DMS79 treated with DMSO at 0.1 percent for 48 hours (cell line): Measurements from ENCODE around the gene CST11.
"Not testable (repeated sequence)": the region's sequence is repeated elsewhere in the genome, so short reads cannot be mapped to it uniquely, and the experiment has no call there.

Experiments
- DNase-seq: peaks from one replicate; lab custom pipeline; 2025; lab: John Stamatoyannopoulos, UW

The CST11 gene, protein sequence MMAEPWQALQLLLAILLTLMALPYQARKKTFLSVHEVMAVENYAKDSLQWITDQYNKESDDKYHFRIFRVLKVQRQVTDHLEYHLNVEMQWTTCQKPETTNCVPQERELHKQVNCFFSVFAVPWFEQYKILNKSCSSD

DNA sequence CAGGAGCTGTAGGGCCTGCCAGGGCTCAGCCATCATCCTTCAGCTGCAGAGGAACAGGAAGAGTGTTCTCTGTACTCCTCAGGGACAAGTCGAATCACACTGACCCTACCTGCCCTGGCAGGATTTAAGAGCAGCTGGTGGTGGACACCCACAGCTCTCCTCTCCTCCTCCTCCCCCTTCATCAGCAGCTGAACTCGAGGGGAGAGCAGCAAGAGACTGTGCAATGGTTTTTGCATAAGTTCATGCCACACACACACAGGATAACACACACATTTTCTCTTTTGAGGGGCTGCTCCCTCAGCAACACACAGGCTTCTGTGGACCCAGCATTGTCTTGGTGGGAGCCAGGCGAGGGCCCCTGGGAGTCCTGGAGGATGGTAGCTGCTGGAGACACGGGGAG, at the start of gene CST11:
CST11 (minus strand) TSS at position 101 of the 400 bp plus-strand sequence; CDS start at position 36, 65 bp downstream.
- no peak for DNase-seq

DNA sequence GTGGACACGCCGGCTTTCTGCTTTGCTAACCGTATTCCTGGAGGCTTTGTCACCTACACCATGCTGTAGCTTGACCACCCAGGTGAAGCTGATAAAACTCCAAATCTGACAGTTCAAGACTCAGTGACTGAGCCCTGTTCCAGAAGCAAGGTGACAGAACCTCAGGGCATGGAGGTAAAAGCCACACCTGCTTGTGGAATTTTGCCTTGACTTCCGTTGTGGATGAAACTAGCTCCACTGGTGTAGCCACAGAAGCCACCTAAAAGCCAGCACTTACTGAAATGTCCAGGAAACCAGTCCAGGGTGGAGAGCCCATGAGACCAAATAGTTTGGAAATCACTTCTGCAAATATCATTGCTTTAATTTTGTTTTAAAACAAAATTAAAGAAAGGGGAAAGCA, 49.2 kb upstream of the CST11 start:
- DNase-seq, result no peak

DNA sequence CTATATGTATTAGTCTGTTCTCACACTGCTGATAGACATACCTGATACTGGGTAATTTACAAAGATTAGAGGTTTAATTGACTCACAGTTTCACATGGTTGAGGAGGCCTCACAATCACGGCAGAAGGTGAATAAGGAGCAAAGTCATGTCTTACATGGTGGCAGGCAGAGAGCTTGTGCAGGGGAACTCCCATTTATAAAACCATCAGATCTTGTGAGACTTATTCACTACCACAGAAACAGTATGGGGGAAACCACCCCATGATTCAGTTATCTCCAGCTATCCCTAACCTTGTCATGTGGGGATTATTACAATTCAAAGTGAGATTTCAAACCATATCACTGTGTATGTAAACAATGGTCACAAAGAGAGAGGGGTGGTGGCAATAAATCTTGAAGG, 44.9 kb upstream of the CST11 start:
- DNase-seq, result no peak

DNA sequence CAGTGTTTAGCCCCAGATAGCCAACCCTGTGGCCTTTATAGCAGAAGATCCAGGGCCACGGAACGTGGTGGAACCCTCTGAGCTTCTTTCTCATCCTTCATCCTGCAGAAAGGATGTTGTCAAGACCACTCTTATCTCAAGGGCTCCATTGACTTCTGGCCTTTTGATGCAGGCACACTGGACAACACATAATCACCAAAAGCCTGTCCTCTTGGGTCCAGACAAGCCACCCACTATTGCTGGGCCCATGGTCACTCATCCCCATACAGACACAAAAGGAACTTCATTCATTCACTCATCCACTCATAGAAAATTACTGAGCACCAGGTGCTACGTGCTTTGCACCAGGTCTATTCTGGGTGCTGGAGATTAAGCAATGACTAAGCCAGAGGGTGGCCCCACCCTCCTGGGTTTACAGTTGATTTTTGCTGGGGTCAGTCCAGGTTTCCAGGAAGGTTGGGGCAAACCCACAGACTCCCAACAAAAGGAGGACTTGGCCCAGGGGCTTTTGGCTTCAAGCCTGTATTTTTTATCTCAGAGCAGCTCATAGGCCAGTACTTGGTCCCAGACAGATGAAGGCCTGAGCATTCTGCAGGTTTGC, 40.6 kb upstream of the CST11 start:
- DNase-seq, result no peak

DNA sequence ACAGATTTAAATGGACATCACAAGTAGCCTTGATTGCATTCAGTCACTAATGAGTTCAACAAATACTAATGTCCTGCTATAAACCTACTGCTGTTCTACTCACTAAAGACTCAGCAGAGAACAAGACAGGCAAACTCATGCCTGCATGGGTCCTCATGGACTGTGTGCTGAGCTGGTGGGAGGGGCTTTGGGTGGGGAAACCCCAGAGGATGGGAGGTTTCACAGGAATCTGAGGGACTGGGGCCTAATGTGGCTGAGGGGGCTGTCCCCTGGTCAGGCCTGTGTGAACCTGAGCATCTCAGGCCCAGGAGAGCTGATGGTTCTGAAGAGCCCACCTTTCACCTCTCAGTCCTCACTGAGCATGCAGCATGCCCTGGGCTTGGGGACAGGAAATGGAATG, 39.6 kb upstream of the CST11 start:
- no peak for DNase-seq

DNA sequence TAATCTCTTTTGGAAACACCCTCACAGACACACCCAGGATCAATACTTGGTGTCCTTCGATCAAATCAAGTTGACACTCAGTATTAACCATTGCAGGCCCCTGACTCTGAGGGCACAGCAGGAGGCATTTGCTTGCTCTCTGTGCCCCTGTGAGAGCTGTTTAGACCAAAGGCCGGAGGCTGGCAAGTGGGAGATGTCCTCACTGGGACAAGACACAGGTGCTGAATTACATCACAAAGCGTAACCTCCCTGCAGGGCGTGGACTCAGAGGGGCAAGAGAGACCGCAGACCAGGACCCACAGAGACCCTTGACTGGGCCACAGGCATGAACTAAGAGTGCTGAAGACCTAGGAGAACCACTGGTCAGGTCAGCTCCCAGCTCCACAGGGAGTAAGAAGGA, 38.1 kb upstream of the CST11 start, which contains the start of gene CST8:
CST8 (plus strand) TSS at position 301 of the 400 bp plus-strand sequence. CDS start 551 bp downstream, outside the sequence.
- no peak for DNase-seq

DNA sequence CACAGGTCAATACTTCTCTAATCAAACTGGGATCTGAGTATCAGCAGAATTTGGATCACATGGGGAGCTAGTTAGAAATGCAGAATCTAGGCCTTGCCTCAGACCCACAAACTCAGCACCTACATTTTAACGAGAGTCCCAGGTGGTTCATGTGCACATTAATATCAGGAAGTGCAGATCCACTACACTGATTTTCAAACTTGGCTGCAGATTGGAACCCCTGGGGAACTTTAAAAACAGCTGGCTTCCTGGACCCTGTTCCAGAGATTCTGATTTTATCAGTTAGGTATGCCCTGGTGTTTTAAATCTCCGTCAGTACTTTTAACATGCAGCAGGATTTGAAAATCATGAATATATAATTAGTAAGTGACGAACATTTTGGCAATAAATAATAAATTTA, 36.3 kb upstream of the CST11 start:
- DNase-seq, result no peak

DNA sequence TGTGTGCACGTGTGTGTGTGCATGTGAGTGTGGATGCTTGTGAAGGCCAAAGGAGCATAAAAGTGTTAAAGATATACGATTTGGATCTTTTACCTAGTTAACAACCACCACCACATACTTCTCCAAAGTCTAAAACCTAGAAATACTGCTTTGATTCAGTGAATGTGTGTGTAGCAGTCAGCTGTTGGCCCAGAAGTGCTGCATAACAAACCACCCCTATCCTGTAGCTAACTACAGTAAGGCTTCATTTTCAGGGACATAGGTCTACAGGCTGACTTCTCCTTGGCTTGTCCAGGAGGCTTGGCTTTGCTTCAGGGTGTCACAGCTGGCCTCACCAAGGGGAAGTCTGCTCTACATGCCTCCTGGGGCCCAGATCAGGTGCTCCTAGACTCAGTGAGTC, 35.8 kb upstream of the CST11 start:
- no peak for DNase-seq

DNA sequence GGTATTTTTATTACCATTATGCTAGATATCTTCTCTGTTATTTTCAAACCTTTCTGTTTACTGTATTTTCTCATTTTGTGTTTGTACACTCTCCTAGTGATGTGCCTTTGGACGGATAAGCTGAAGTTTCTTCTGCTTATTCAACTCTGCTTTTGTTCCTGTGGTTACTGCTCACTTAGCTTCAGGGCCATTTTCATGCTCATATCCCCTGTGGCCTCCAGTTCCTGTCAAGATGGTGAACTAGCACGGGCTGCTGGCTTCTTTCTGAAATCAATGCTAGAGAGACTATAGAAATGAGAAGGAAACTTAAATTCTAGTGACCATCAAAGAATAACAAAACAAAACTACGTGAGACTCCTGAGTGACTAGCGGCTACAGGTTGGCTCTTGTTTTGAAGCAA, 31.4 kb upstream of the CST11 start:
- DNase-seq, result no peak

DNA sequence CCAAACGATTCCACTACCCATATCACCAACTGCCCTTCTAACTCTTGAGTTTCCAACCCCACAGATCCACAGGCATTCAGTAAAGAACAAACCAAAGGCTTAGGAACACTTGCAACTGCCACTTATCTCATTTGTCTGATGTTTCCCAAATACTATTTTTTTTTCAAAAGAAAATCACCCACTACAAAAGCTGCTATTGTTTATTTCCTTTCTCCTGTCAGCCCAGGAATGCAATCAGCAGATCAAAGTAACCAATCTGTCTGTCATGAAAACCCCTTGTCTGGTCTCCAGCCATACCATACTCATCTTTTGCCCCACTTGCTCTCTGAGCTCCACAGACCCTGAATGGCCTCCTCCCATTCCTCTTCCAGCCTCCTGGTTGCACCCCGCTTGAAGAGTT, 29.5 kb upstream of the CST11 start:
- no peak for DNase-seq

DNA sequence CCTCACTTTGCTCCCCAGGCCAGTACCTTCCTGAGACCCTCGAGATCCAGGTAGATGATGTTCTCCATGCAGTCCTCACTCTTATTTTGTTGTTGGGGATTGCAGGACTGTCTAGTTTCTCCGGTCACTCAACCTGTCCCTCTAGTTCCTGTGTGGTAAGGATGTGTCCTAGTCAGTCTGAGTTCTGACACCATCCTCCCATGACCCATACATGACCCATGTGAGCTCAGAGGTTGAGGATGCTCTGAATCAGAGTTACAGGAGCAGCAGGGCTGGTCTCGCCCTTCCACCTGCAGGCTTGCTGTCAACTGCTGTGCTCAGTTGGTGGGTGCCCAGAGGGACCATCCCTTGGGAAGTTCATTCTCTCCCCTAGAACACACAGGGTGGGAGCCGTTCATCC, 26.4 kb upstream of the CST11 start:
- no peak for DNase-seq

DNA sequence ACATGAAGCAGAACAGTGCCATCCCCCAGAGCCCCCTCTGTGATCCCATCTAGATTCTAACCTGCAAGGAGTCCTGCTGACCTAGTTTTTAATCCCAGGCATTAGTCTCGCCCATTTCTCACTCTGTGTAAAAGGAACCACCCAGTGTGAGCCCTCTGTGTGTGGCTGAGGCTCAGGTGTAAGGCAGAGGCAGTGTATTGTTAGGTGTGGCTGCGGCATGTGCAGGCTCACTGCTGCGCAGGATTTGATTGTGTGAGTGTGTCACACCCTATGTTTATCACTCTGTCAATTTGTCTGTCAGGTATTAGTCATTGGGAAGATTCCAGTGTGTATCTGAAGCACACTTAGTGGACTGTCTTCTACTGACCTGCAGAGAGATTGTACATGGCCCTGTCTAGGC, 24.5 kb upstream of the CST11 start:
- no peak for DNase-seq

DNA sequence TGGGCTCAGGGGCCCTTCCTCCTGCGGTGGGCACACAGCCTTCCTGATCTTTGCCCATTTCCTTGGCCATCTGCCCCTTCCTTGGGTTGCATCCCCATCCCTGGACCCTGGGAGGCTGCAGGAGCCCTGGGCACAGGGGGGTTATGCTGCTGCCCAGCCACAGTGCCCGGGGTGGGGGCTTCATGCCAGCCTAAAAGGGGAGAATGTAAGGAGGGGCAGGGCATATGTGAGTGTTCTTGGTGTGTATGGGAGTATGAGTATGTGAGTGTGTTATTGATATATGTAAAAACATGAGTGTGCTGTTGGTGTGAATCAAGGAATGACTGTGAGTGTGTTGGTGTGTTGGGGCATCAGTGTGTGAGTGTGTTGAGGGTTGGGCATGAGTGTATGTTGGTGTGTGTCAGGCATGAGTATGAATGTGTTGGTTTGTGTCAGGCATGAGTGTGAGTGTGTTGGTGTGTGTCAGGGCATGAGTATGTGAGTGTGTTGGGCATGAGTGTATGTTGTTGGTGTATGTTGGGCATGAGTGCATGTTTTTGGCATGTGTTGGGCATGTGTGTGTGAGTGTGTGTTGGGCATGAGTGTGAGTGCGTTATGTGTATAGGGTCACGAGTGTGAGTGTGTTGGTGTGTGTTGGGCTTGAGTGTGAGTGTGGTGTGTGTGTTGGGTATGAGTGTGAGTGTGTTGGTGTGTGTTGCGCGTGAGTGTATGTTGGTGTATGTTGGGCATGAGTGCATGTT, 23.5 kb upstream of the CST11 start:
- no peak for DNase-seq

DNA sequence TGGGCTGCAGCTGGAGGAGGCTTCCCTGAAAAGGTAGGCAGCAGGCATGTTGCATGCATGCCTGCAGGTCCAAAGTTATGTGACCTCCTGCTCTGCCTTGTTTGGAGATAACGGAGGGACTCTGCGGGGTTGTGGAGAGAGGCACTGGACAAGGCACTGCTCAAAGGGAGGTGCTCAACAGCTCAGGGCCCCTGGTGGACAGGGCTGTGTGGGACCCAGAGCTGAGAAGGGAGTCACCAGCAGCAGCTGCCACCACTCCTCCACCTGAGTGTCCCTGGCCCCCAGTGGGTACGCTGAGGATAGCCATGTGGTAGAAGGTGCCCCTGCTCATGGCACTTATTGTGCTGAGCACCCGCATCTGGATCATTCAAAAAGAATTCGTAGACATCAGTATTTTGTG, 22.7 kb upstream of the CST11 start:
- no peak for DNase-seq

DNA sequence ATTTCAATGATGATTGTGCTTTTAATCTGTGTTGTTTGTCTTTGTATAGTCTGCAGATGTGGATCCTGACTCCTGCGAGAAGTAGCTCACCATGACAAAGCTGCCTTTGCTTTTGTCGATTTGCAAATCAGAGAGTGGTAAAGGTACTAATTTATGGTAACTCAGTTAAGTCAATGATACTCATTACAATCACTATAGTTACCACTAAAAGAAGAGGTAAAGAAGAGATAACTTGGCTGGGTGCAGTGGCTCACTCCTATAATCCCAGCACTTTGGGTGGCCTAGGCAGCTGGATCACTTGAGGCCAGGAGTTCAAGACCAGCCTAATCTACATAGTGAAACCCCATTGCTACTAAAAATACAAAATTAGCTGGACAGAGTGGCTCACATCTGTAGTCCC, 20.6 kb upstream of the CST11 start:
- DNase-seq, result not testable (repeated sequence)

DNA sequence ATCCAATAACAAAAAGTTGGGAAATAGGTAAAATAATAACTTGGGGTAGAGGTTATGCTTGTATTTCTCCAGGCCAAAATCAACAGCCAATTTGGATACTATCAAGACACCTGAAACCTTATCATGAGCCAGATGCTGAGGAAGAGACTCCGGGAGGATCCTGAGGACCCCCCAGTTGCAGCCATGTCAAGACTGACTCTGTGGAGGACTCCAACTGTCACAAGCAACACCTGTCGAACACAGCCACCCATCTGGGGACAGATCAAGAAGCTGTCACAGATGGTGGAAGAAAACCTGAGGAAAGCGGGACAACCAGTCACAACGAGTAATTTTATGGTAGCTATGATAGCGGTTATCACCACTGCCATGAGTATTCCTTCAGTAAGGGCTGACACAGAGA, 19.6 kb upstream of the CST11 start:
- DNase-seq, result not testable (repeated sequence)

DNA sequence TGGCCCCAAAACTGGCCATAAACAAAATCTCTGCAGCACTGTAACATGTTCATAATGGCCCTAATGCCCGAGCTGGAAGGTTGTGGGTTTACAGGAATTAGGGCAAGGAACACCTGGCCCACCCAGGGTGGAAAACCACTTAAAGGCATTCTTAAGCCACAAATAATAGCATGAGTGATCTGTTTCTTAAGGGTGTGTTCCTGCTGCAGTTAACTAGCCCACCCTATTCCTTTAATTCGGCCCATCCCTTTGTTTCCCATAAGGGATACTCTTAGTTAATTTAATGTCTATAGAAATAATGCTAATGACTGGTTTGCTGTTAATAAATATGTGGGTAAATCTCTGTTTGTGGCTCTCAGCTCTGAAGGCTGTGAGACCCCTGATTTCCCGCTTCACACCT, 14.3 kb upstream of the CST11 start:
- not testable (repeated sequence) for DNase-seq

DNA sequence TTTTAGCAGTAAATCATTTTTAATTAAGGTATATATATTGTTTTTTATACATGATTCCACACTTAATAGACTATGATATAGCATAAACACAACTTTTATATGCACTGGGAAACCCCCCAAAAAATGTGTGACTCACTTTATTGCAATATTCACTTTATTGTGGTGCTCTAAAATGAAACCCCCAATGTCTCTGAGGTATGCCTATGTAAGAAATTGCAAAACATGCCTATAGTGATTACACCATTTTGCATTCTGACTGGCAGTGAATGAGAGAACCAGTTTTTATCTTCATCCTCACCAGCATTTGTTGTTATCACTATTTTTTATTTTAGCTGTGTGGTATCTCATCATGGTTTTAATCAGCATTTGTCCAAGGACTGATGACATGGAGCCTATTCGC, 8.5 kb upstream of the CST11 start:
- no peak for DNase-seq

DNA sequence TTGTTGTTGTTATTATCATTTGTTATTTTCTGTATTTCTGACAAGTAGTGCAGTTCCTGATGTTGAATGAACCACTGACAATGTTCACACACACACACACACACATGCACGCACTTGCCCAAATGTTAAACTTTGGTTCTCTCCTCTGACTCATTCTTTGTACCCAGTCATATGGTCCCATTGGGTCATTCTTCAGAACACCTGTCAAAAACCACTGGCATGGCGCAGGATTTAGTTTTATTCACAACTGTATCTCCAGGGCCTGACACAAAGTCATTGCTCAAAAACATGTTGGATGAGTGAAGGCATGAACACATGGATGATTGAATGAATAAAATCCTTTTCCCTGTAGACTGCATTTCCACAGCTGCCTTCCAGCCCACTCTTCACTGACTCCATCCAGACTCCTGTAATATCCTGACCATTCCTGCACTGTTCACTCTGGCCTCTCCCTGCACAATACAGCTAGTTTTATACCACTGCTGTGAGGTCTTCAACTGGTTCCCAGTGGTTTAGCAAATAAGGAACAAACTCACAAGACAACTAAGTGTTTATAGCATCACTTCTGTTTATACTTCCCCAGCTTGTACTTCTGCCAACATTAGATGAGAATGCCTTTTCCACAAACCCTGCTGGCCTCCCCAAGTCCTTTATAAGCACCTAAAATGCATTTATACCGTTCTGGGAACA, 6.9 kb upstream of the CST11 start:
- DNase-seq, result no peak

DNA sequence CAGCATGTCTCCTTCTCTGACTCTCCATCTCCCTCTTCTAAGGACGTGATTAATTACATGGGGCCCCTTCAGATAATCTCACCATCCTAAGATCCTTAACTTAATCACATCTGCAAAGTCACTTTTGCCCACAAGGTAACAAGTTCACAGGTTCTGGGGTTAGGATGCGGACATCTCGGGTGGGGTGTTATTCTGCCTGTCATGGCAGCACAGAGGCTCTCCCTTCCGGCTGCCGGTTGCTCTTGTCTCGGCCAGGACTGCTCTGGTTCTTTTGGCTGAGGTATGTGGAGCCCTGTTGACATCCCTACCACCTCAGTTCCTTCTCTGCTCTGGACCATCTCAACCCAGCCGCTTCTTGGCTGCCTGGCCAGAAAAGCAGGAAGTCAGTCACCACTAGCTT, 4.2 kb upstream of the CST11 start:
- DNase-seq, result no peak

DNA sequence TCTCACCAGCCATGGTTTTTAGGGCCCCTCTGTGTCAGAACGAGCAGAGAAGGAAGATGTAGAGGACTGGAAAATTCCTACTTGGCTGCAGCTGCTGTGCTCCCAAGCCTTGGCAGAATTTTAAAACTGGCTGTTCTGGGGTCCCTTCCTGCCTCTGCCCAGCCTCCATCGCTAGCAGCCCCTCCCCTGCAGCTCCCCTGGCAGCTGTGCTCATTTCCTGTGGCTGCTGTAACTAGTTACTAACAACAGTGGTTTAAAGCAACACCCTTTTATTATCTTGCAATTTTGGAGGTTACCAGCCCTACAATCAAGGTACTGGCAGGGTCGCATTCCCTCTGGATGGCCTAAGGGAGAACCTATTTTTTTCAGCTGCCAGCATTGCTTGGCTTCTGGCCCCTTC, 3.7 kb upstream of the CST11 start:
- no peak for DNase-seq

DNA sequence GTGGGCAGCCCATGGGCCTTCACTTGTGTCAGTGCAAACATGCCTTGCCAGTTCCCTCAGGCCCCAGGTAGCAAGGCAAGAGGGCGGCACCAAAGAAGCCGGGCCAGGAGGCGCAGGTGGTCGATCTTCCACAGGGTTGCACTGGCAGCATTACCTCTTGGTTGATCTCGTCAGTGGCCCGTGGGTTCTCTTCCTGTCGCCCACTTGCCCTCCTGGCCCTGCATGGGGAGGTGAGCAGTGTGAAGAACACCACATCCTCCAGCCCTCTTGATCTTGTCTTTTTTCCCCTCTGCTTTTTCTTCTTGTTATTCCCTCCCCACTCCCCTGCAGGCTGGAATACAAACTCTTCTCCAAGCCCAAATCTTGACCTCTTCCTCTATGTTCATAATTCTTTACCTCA, 3.0 kb upstream of the CST11 start:
- DNase-seq, result no peak

DNA sequence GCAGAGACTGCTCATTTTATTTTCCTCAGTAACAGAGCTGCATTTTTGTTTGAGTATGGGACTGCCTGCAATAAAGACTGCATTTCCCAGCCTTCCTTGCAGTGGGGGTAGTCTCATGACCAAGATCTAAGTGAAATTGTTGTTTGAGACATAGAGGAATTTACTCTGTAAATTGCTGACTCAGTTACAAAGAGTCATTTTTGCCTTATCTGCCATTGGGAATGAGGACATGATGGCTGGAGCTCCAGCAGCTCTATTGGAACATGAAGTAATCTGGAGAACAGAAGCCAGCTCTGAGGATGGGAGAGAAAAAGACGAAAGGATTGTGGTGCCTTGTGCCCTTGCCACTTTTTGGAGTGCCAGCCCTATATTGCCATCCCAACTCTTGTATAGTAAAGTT, 2.1 kb upstream of the CST11 start:
- DNase-seq, result no peak
